Tibial nerve (tissue), 4 donors: Measurements from ENCODE around the gene ATXN10.

Experiments used
- CTCF ChIP-seq, 5 experiments: fragments of 200-600 bp in 3 of 5; fragments of 450-650 bp in 2 of 5; sonication (generic) in 3 of 5; IDR thresholded peaks; one replicate each; pipeline ENCODE4 v1.5.1; 2016 to 2019; ENCODE audit warnings: antibody characterized with exemption in 5 of 5, mild to moderate bottlenecking in 3 of 5, moderate library complexity in 2 of 5
- EP300 ChIP-seq, 2 donors: sonication (generic); formaldehyde crosslinking; IDR thresholded peaks; one replicate each; pipeline ENCODE4 v1.6.1; 2017; ENCODE audit warnings: antibody characterized with exemption in 2 of 2, mild to moderate bottlenecking in 1 of 2
- POLR2A ChIP-seq, 2 donors: fragments of 450-650 bp; IDR thresholded peaks; one replicate each; pipeline ENCODE4 v1.6.1; 2017; ENCODE audit warnings: antibody characterized with exemption in 2 of 2, mild to moderate bottlenecking in 2 of 2, moderate library complexity in 2 of 2

- TF ChIP-seq CTCF (IDR thresholded peaks at IDR 0.05) (no peak), POLR2A (IDR thresholded peaks at IDR 0.05) (no peak), EP300 (IDR thresholded peaks at IDR 0.05) (no peak)
Measured at GRCh38 chr22:45869340-45869847, 197.8 kb downstream of the ATXN10 start.
